Hematopoietic multipotent progenitor cell treated with erythropoietin and hydrocortisone succinate and interleukin-3 and kit ligand, for 17 days (in vitro differentiated cells): ENCODE results near the gene SRSF1.

Source experiments
- DNase-seq: peaks from one replicate; pipeline ENCODE4 v3.0.0-alpha.2; 2015; ENCODE audit warnings: low spot score

Gene SRSF1

DNA sequence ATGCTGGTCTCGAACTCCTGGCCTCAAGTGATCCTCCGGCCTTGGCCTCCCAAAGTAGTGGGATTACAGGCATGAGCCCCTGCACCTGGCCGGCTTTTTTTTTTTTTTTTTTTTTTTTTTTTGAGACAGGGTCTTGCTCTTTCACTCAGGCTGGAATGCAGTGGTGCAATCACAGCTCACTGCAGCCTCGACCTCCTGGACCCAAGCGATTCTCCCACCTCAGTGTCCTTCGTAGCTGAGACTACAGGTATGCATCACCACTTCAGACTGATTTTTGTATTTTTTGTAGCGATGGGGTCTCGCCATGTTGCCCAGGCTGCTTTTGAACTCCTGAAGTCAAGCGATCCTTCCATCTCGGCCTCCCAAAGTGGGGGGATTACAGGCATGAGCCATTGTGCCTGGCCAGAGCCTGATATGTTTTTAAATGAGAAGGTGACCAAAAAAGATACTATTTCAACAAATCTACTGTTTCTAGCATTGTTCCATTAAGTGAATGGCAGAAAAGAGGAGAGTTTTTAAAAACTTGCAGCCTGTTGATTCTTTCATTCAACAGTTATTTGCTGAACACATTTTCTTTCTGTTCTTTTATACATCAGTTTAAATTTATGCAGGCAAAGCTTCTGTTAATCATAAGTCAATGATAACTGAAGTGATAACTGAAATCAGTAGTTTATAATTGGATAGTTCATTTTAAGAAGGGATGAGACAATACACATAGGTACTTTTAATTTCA lies 3.2 kb upstream of the SRSF1 start:
- DNase-seq: no peak

DNA sequence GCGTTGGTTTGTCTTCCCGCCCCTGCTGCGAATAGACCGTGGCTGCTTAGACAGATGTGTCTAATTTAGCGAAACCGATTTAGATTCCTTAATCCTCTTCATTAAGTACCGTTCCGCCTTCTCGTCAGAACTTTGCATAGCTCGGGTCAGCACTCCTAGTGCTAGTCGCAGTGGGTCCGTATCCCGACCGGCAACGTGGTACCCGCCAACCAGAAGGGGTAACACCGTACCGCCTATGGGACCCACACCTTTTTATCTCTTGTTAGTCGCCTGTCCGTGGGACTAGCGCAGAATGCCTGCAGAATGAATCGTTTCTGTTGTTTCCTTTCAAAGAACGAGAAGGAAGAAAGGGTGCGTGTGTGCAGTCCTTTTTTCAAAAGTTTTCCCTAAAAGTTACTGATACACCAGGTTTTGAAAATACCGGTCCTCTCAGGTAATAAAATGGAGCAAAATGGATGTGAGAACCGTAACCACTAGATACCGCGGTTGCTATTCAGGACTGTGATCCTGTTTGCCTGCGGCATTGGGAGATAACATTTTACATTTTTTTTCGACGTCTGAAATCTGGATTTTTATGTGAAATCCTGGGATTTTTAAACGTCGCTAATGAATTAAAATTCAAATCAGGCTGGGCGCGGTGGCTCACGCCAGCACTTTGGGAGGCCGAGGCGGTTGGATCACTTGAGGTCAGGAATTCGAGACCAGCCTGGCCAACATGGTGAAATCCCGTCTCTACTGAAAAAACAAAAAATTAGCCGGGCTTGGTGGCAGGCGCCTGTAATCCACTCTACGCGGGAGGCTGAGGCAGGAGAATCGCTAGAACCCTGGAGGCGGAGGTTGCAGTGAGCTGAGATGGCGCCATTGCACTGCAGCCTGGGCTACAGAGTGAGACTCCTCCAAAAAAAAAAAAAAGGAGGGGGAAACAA lies 998 bp upstream of the SRSF1 start:
- DNase-seq: no peak

DNA sequence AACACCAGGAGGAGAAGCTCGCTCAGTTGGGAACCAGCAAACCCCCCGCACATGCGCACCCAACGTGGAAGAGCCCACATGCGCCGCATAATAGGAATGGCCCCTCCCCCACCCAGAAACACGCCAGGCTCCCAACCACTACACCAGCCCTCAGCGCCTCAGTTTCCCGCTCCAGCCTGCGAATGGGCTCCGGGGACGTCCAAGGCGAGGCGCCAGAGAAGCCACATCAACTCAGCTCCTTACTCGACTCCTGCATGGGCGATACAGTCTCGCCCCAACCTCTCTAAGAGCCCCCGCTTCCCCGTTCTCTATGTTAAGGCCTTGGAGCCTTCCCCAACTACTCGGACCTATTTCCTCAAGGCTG lies 504 bp downstream of the SRSF1 start:
- no peak for DNase-seq

DNA sequence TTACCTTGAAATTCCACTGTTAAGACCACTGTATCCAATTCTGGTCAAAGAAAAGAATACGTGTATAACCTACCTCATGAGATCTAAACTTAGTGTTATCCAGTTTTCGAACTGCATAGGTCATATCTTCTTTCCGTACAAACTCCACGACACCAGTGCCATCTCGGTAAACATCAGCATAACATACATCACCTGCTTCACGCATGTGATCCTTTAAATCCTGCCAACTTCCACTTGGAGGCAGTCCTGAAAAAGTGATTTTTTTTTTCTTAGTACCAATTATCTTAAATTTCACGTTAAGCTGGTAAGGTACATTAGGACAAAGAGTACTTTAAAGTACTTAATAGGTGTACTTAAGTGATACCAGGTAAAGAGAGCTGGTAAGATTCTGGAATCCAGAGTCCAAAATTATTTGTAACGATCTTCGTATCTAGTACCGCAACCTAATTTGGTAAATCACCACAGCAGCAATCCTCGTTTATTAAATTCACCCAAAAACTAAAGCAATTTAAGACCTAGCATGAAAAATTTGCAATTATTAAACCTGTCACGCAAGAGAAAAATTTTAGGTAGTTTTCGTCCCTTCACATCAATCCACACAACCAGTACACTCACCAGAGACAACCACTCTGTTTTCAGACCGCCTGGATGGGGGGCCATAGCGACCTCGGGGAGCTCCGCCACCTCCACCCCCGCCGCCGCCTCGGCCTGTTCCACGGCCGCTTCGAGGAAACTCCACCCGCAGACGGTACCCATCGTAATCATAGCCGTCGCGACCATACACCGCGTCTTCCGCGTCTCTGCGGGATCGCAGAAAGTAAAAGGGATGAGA lies 1.1 kb downstream of the SRSF1 start:
- peak; percentile 44 for DNase-seq

DNA sequence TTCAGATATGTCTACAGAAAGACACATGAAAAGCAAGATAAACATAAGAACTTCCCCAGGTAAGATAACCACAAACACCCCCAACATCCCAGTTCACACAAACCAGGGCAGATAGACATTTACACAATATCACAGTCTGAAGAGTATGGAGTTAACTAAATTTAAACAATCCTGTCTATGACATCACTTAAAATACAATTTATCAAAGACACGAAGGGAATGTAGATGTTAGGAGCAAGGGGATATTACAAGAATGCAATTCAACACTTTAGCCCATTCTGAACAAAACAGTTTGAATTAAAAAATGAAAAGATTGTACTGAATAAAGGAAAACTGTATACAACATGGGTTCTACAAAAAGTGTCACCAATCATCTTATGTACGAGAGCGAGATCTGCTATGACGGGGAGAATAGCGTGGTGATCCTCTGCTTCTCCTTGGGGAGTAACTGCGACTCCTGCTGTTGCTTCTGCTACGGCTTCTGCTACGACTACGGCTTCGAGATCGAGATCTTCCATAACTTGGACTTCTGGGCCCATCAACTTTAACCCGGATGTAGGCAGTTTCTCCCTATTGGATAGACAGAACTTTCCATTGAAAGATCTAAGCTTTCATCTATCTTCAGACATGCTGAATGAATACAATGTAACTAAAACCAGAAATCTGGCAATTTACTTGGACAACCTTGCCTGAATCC lies 1.9 kb downstream of the SRSF1 start:
- peak; percentile 13 for DNase-seq

DNA sequence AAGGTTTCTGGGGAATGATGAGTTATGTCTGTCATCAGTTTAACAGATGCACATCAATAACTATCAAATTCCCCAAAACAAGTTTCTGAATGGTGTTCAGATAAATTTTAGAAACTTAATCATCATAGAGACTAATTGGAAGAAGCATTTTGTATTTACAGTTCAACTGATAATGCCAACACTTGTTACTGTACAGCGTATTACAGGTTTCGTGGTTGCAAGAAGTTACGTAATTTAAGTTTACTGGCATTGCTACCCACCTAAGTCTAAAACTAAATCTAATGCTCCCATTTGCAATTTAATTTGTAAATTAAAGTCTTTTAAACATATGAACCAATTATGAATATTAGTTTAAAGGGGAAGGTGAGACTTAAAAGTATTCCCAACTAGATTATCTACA lies 3.0 kb downstream of the SRSF1 start:
- DNase-seq: peak; percentile 12

DNA sequence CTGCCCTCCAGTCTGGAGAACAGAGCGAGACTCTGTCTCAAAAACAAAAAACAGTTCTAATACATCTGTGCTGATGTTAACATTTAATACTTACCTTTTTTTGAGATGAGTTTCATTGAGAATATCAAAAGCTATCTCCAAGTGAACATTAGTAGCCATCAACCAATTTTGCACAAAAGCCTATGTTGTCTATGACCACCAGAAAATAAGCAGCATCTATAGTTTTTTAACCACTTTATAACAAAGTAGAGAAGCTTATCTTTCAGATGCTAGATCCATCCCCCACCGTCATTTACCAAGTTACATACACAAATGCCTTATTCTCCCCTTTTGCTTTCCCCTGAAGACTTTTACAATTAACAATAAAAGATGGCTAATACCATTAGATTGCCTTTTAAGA lies 4.1 kb downstream of the SRSF1 start:
- no peak for DNase-seq

DNA sequence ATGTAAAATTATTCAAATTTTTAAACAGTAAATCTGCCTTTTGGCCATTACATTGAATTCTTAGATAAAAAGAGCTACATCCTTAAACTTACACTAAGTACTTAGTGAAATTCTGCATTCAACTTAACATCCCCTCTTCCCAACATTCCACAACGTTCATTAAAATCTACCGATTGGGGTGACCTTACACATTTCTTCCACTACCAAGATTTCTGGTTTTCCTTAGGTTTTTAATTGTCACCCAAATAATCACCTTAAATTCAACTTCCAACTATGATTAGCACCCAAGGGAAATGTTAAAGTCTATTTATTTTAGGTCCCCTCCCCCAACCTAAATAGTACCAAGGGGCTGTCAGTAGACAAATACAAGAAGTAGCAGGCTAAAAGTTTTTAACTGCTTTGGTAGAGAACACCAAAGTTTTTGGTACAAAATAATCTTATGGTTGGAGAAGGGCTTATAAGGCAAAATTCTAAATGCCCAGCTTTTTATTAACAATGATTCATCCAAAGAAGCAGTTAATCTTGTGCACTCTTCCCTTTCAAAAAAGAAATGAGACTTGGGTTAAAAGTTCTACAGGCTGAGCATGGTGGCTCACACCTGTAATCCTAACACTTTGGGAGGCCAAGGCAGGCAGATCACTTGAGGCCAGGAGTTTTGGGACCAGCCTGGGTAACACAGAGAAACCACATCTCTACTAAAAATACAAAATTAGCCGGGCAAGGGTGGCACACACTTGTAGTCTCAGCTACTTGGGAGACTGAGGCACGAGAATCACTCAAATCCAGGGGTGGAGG lies 4.7 kb downstream of the SRSF1 start:
- no peak for DNase-seq

DNA sequence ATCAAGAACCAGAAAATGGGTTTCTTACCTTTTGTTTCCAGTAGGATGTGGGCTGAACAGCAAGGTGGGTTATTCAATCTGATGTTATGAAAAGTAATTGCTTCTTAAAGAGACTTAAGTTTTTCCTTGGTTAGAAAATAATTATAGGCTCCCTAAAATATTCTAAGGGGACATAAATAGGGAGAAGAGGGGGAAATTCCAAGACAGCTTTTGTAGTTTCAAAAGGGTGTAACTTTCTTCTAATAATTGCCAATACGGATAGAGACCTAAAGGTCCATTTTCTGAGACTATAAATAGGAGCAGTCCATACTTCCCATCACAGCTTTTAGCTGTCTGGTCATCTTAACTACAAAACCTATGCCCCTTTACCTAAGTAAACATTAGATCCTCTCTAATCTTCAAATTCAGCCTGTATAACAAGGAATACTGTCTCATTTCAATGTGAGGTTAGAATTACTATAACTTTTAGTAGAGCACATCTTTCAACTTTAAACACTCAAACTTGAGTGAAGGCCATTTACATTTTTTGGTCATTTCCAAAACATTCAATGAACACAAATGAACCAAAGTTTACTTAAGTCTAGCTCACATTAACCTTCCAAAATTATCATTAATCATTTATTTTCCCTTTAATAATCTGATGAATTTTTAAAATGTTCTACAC lies 5.5 kb downstream of the SRSF1 start:
- DNase-seq: no peak

DNA sequence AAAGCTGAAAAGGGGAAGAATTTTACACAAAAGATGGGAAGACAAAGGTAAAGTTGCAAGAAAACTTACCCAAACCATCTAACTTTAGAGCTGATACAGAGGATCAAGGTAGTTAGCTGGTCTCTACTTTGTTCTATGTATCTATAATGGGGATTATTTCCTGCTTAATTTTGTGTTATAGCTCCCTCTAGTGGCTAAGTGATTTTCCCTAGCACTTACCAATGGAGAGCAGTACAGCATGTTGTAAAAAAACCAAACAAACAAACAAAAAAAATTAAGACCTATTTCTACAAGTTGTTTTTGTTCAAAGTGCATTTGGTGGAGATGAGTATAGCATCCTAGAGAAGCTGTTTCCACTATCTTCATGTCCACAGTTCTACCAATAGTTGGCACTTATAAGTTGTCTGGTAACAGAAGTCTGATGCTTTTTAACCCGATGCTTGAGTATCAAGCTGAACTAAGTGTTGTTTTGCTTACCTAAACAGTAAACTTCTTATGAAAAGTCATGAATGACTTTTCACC lies 7.5 kb downstream of the SRSF1 start:
- DNase-seq: peak; percentile 88

DNA sequence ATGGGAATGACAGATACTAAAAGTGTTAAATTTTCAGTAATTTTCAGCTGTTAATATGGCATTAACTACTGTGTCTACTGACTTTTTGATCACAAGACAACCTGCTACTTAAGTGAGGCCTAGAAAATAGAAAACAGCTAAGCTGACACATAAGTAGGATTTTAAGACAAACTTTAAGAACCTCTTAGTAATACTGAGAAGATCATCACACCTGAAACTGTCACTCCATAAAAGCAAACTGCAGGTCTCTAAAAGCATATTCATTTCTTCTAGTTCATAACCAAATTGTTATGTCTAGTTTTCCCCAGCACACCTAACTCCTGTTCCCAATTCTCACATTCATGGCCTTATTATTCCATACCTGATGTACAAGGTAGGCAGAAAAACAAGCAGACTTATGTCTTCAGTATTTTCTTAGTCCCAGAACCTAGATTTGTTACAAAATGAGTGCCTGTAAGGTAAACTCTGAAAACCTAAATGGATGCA lies 8.0 kb downstream of the SRSF1 start:
- DNase-seq: no peak

DNA sequence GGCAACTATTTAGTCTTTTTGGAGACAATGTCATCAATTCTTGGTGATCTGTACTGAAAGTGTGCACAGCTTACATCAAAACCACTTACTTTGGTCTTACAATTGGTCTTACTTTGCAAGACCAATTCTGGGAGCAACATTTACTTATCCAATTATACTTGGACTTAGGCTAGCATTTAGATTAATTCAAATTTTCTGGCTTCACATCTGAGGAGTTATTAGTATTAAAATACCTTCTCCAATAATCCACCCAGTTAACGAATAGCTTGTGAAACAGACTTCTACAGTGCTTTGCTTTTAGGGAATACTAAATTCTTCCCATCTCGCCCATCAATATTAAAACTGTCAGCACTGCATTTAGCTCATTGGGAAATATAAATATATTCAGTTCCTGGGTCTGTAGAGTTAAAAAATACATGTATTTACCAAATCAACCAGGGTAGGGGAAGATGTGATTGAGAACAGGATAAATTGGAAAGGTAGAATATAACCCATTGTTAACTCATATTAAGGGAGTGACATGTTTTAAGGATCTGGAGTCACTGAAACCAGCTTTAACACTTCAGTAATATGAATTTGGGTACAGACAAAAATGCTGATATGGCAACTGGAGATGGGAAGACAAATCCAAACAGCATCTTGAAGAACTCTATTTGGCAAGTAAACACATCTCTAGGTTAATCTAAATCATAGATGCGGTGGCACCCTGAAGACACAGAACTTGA lies 9.8 kb downstream of the SRSF1 start:
- DNase-seq: no peak

DNA sequence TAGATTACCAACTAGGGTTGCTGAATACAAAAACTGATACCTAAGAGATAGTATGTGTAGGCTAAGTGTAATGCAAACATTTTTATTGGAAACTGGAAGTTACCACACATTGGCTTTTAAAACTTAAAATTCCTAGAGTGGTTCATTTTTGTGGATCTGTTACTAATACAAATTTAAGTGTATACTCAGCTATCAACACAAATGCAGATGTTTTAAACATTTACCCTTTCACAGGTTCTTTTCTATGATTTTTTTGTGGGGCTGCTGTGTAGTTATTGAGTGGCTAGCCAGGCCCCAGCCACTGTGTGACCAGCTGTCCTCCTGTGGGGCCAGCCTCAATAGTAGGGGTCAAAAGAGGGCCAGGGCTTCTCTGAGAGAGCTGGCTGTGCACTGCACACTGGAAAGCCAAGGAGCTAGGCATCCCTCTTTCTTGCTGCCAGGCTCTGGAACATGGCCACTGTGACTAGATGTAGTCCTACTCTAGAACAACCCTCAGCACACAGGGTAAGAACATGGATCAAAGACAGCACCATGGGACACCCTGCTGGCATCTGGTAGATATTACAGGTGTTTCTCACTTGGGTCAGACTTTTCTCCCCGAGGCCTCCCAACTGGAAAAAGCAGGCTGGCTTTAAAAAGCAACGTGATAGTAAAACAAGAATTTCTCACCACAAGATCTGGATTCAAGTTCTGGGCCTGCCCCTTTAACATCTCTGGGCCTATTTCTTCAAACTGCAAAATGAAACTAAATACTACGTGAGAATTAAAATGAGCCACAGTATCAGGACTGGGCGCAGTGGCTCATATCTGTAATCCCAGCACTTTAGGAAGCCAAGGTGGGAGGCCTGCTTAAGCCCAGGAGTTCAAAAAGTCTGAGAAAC lies 11.7 kb downstream of the SRSF1 start:
- DNase-seq: peak; percentile 82

DNA sequence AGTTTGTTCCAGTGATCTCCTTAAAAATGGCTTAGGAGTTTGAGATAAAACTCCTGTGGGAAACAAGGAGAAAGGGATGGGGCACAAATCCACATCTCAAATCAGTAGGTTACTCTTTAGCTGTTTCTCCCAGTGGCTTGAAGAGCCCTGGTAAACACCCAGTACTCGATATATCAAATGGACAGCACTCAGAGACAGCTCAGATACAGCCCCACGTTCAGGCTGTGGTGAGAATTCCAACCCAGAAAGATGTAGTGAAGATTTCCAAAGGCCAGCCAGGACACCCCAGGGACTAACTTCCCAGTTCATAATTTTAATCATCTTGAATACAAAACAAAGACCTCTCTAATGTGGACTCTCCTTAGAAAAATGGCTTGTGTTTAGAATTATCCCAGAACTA lies 12.6 kb downstream of the SRSF1 start:
- no peak for DNase-seq

DNA sequence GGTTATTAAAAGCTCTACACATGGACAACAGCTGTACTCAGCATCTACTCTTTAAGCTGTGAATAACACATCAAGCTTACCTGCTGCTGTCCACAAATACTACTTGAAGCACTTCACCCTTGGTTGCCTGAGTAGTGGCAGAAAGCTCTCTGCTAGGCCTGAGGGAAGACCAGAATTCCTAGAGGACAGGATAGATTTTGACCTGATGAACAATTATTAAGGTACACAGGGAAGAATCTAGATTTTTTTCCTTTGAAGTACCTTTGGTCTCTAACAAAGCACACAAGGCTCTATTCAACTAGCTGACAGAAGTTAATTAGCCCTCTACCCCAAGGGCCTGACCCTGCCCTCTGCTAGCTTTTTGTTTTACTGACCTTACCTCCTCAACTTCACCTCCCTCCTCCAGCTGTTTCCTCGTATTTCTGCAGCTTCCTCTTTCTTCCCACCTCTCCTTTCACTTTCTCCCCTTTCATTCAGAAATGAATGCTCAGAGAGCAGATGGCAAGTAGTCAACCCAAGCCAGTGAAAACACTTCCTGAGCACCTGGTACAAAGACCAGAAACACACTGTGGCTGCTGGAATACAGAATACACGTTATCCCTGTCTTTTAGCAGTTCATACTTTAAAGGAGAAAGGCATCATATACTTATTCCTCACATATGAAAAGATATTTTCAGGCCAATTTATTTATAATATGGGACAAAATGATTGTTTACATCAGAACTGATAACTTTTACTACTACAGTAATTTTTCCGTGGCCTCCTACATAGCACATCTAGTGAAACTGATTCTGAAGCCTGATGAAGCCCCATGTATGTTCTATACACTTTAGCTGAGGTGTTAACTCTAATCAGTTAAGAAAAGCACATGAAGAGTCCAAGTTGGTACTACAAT lies 13.3 kb downstream of the SRSF1 start:
- no peak for DNase-seq

DNA sequence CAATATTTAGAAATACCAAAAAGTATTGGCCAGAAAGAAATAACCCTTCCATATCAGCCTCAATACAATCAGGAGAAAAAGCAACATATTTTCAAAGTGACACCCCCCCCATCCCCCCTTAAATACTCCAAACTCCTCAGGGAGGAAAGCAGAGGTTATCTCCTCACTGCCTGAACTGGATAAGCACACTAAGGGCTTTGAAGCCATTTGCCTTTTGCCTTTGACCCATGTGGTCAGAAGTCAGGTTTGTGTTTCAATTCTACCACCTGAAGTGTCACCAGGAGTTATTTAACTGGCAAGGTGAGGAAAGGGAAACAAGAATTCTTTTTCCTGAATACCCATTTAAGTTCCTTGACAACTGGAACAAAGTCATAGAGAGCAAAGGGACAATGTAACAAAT lies 15.5 kb downstream of the SRSF1 start:
- DNase-seq: no peak

DNA sequence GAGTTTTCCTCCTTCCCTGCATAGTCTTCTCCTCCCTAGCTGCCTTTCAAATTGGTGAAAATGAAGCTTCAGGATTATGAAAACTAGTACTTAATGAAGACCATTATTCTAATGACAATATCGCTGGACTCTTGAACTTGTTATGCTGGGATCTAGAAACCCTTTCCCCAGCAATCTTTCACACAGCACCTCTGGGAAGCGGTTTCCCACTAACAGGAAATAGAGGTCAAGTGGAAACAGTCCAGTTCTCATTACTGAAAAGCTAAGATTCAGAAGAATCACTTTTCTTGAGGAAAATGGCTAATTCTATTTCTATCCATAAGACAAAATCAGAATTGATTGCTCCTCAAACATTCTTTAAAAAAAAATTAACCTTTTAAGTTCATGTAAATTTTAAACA lies 17.0 kb downstream of the SRSF1 start:
- no peak for DNase-seq
